HG03432 (cell line): ENCODE measurements around the gene SCART1.
"Not testable (repeated sequence)": the region's sequence is repeated elsewhere in the genome, so short reads cannot be mapped to it uniquely, and the experiment has no call there.

Source experiments
- ATAC-seq: cut with Tn5 transposase; IDR thresholded peaks from one replicate; pipeline ENCODE4 v1.9.1; 2021; ENCODE audit warnings: mild to moderate bottlenecking, moderate library complexity; ENCODE audit not compliant: unreplicated experiment

SCART1 gene

GRCh38 chr10:133511907-133512528, 58.3 kb downstream of the SCART1 start:
- no peak for ATAC-seq

- no peak for ATAC-seq
These were observed 61.7 kb downstream of the SCART1 start for GRCh38 chr10:133515471-133515870.

- no peak for ATAC-seq
These were observed 62.3 kb downstream of the SCART1 start for GRCh38 chr10:133516057-133516456.

GRCh38 chr10:133518517-133518916, 64.8 kb downstream of the SCART1 start:
- ATAC-seq: not testable (repeated sequence)
